Neuronal stem cell (in vitro differentiated cells): ENCODE measurements around the gene NCAPD2.

Source experiments
- DNase-seq: peaks from one replicate; pipeline ENCODE4 v3.0.0-alpha.2; 2013; ENCODE audit warnings: low spot score
- H2AFZ ChIP-seq: one replicate; pipeline ENCODE4 v1.6.1; 2013; ENCODE audit warnings: mild to moderate bottlenecking, low read length, inconsistent platforms
- H2AK5ac ChIP-seq: 2 replicates; pipeline ENCODE4 v1.6.1; 2013; ENCODE audit warnings: low read depth, mild to moderate bottlenecking, inconsistent platforms, low read length, moderate library complexity, mixed read lengths
- H2BK120ac ChIP-seq: 2 replicates; pipeline ENCODE4 v1.6.1; 2013; ENCODE audit warnings: low read depth, mild to moderate bottlenecking, inconsistent platforms, low read length, moderate library complexity, mixed read lengths
- H2BK12ac ChIP-seq: one replicate; pipeline ENCODE4 v1.6.1; 2013; ENCODE audit warnings: low read length, inconsistent platforms
- H2BK15ac ChIP-seq: 2 replicates; pipeline ENCODE4 v1.6.1; 2013; ENCODE audit warnings: mild to moderate bottlenecking, low read length, inconsistent platforms, mixed read lengths
- H2BK5ac ChIP-seq: one replicate; pipeline ENCODE4 v1.6.1; 2013; ENCODE audit warnings: inconsistent platforms, mild to moderate bottlenecking, low read length, moderate library complexity
- H3K14ac ChIP-seq: one replicate; pipeline ENCODE4 v1.6.1; 2013; ENCODE audit warnings: low read length, inconsistent platforms
- H3K18ac ChIP-seq: 2 replicates; pipeline ENCODE4 v1.6.1; 2013; ENCODE audit warnings: low read length, inconsistent platforms
- H3K23ac ChIP-seq: 2 replicates; pipeline ENCODE4 v1.6.1; 2013; ENCODE audit warnings: low read depth, mild to moderate bottlenecking, mixed read lengths, low read length, inconsistent platforms; ENCODE audit not compliant: poor library complexity
- H3K27ac ChIP-seq: replicated peaks from 3 replicates; pipeline ENCODE4 v1.5.1; 2013; ENCODE audit warnings: low read length, inconsistent platforms
- H3K27me3 ChIP-seq, 3 experiments: 2 replicates each; pipeline ENCODE4 v1.6.1; 2013; ENCODE audit warnings: low read length in 3 of 3, mild to moderate bottlenecking in 2 of 3, inconsistent platforms in 1 of 3, low read depth in 1 of 3, mixed read lengths in 1 of 3, moderate library complexity in 1 of 3; ENCODE audit not compliant: control insufficient read depth in 3 of 3, insufficient read depth in 3 of 3
- H3K36me3 ChIP-seq, 2 donors: replicated peaks in 1 of 2; 2 replicates each; pipeline ENCODE4 v1.6.1; 2013; ENCODE audit warnings: low read length in 2 of 2; ENCODE audit not compliant: control insufficient read depth in 2 of 2, insufficient read depth in 2 of 2
- H3K4ac ChIP-seq: 2 replicates; pipeline ENCODE4 v1.6.1; 2013; ENCODE audit warnings: inconsistent platforms, mild to moderate bottlenecking, low read length, moderate library complexity
- H3K4me1 ChIP-seq, 2 donors: 1 replicate in 1 of 2; 2 replicates in 1 of 2; pipeline ENCODE4 v1.6.1; 2013; ENCODE audit warnings: low read length in 2 of 2, low read depth in 1 of 2; ENCODE audit not compliant: control insufficient read depth in 2 of 2, insufficient read depth in 1 of 2
- H3K4me2 ChIP-seq: one replicate; pipeline ENCODE4 v1.6.1; 2013; ENCODE audit warnings: mild to moderate bottlenecking, low read length, inconsistent platforms; ENCODE audit not compliant: insufficient read depth, poor library complexity, severe bottlenecking
- H3K4me3 ChIP-seq, 2 donors: 2 replicates each; pipeline ENCODE4 v1.5.1; 2013; ENCODE audit warnings: low read length in 2 of 2, mild to moderate bottlenecking in 2 of 2, inconsistent platforms in 1 of 2, moderate library complexity in 1 of 2
- H3K79me1 ChIP-seq: one replicate; pipeline ENCODE4 v1.6.1; 2013; ENCODE audit warnings: low read depth, mild to moderate bottlenecking, inconsistent platforms, low read length, moderate library complexity
- H3K9ac ChIP-seq: one replicate; pipeline ENCODE4 v1.6.1; 2013; ENCODE audit warnings: mild to moderate bottlenecking, low read depth, low read length, inconsistent platforms; ENCODE audit not compliant: poor library complexity
- H3K9me3 ChIP-seq, 2 donors: replicated peaks in 1 of 2; 2 replicates each; pipeline versions ENCODE3 to v1.6.1; 2013; ENCODE audit warnings: low read length in 2 of 2, mild to moderate bottlenecking in 2 of 2, inconsistent platforms in 1 of 2, low read depth in 1 of 2, mixed read lengths in 1 of 2, moderate library complexity in 1 of 2; ENCODE audit not compliant: control insufficient read depth in 2 of 2, insufficient read depth in 1 of 2
- H4K8ac ChIP-seq: one replicate; pipeline ENCODE4 v1.6.1; 2013; ENCODE audit warnings: low read depth, mild to moderate bottlenecking, inconsistent platforms, low read length, moderate library complexity
- H4K91ac ChIP-seq: one replicate; pipeline ENCODE4 v1.6.1; 2013; ENCODE audit warnings: low read length, low read depth, mild to moderate bottlenecking, inconsistent platforms; ENCODE audit not compliant: poor library complexity
- WGBS, 2 donors: extraction: QIAGEN DNeasy Blood & Tissue Kit; methylation state at CpG; one replicate each; pipeline ENCODE4 v1.1.7; 2013; ENCODE audit warnings: missing lambda C conversion rate in 2 of 2, mixed read lengths in 1 of 2; ENCODE audit not compliant: insufficient read length in 2 of 2, insufficient replicate concordance in 1 of 2; ENCODE audit errors: extremely low coverage in 2 of 2; 5-methylcytosine and 5-hydroxymethylcytosine counted together

Gene NCAPD2

DNA sequence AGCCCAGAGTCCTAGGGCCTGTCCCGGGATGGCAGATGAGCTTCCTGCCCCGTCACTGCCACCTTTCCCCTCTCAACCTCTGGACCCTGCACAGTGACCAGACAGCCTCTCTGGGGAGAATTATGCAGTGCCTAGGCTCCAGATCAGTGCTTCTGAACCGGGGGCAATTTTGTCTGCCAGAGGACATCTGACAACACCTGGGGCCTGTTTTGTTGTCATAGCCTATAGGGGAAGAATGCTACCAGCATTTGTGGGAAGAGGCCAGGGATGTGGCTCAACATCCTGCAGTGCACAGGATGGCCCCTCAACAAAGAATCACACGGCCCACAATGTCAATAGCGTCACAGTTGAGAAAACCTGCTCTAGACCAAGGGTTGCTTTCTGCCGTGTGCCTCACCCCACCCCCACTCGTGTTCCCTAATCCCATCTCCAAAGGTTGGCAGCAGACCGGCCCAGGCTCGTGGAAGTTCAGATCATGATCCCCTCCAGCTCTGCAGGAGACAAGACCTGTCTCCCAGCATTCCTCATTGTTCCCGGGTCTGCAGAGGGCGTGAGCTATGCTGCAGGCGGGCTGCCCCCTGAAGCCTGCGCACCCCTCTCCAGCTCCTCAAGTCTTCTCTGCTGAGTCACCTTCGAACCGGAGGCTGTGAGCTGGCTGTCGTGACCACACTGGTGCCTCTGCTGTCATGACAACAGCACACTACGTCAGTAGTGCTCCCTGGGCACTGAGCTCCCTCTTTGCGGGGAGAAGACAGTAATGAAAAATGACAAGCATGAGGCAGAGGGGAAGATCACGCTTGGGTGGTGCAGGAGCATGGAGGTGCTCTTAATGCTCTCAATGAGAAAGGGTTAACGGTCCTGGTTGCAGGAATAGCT, 38.4 kb downstream of the NCAPD2 start:
- H2BK5ac ChIP-seq = peak overlapping the region; percentile 97
- peak overlapping the region; percentile 91 for H3K4me2 ChIP-seq
- no peak overlapping the region for H2AFZ ChIP-seq
- peak; percentile 69 for DNase-seq
- H3K36me3 ChIP-seq = peaks cover 58 to 73% of the 10 kb centered on the region in 2 donors
- H4K8ac ChIP-seq = no peak overlapping the region
- peak overlapping the region; percentile 21 for H3K23ac ChIP-seq
- no peak overlapping the region for H2BK12ac ChIP-seq
- H3K14ac ChIP-seq = peak overlapping the region; percentile 3
- H3K27me3 ChIP-seq = no peaks in the 10 kb centered on the region
- H3K4me1 ChIP-seq = peaks cover 25 to 26% of the 10 kb centered on the region in 2 donors
- H2BK120ac ChIP-seq = no peak overlapping the region
- no peaks in the 10 kb centered on the region for H3K9me3 ChIP-seq
- H3K27ac ChIP-seq = peak overlapping the region; percentile 98
- H2AK5ac ChIP-seq = no peak overlapping the region
- no peak overlapping the region for H3K4ac ChIP-seq
- H3K79me1 ChIP-seq = peaks cover 11% of the 10 kb centered on the region
- H4K91ac ChIP-seq = no peak overlapping the region
- peak overlapping the region; percentile 97 for H3K18ac ChIP-seq
- H2BK15ac ChIP-seq = peak overlapping the region; percentile 41
- WGBS, 2 donors = no CpG with 5 or more reads among the region's 20 CpGs
- peak overlapping the region; percentile 22 to 97 for H3K4me3 ChIP-seq
- H3K9ac ChIP-seq = peak overlapping the region; percentile 89

GRCh38 chr12:6532927-6533652, 39.2 kb downstream of the NCAPD2 start:
- peak overlapping the region; percentile 21 for H3K23ac ChIP-seq
- peak overlapping the region; percentile 97 for H3K18ac ChIP-seq
- peak overlapping the region; percentile 65 for H2BK120ac ChIP-seq
- peak overlapping the region; percentile 98 for H3K27ac ChIP-seq
- WGBS, 2 donors = no CpG with 5 or more reads among the region's 14 CpGs
- H3K79me1 ChIP-seq = peaks cover 11% of the 10 kb centered on the region
- peak overlapping the region; percentile 41 for H2BK15ac ChIP-seq
- peak overlapping the region; percentile 43 for H2AK5ac ChIP-seq
- DNase-seq = no peak
- H3K4me3 ChIP-seq = peak overlapping the region; percentile 82 to 97
- peak overlapping the region; percentile 91 for H3K4me2 ChIP-seq
- H3K9me3 ChIP-seq = no peaks in the 10 kb centered on the region
- H3K27me3 ChIP-seq = no peaks in the 10 kb centered on the region
- peak overlapping the region; percentile 43 for H2BK12ac ChIP-seq
- peak overlapping the region; percentile 97 for H2AFZ ChIP-seq
- H4K91ac ChIP-seq = no peak overlapping the region
- H3K9ac ChIP-seq = peak overlapping the region; percentile 89
- H3K14ac ChIP-seq = no peak overlapping the region
- peaks cover 25 to 26% of the 10 kb centered on the region in 2 donors for H3K4me1 ChIP-seq
- peak overlapping the region; percentile 75 for H4K8ac ChIP-seq
- H3K4ac ChIP-seq = peak overlapping the region; percentile 78
- H3K36me3 ChIP-seq = peaks cover 57 to 73% of the 10 kb centered on the region in 2 donors
- peak overlapping the region; percentile 97 for H2BK5ac ChIP-seq

DNA sequence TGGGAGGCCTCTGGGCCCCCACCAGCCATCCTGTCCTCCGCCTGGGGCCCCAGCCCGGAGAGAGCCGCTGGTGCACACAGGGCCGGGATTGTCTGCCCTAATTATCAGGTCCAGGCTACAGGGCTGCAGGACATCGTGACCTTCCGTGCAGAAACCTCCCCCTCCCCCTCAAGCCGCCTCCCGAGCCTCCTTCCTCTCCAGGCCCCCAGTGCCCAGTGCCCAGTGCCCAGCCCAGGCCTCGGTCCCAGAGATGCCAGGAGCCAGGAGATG, 39.7 kb downstream of the NCAPD2 start:
- Histone ChIP-seq H3K27ac (peak overlapping the region; percentile 98), H2BK120ac (peak overlapping the region; percentile 65), H2AK5ac (peak overlapping the region; percentile 43), H3K4me2 (peak overlapping the region; percentile 91), H4K91ac (no peak overlapping the region), H3K18ac (peak overlapping the region; percentile 97), H4K8ac (peak overlapping the region; percentile 70), H2BK12ac (peak overlapping the region; percentile 43), H3K27me3 (no peaks in the 10 kb centered on the region), H3K9ac (peak overlapping the region; percentile 89), H3K4me1 (peaks cover 25 to 26% of the 10 kb centered on the region in 2 donors), H3K14ac (no peak overlapping the region), H3K79me1 (peaks cover 11% of the 10 kb centered on the region), H3K36me3 (peaks cover 57 to 73% of the 10 kb centered on the region in 2 donors), H3K4me3 (peak overlapping the region; percentile 82 to 97), H3K4ac (peak overlapping the region; percentile 78), H3K9me3 (no peaks in the 10 kb centered on the region), H2BK5ac (peak overlapping the region; percentile 97), H2BK15ac (peak overlapping the region; percentile 41), H2AFZ (peak overlapping the region; percentile 97), H3K23ac (no peak overlapping the region)
- WGBS, 2 donors = no CpG with 5 or more reads among the region's 9 CpGs
- DNase-seq = peak; percentile 84
